Small intestine (tissue), 7 donors: ENCODE results near the gene CMPK2. TPM values are rescaled to one million over a fixed set of nuclear protein-coding genes. Genes with fewer than 3 reads are reported as not detected.
A peak's percentile ranks its signal among the peaks of the same experiment; 100 is the strongest.

Source experiments
- DNase-seq, 2 donors: peaks; one replicate each; pipeline versions ENCODE4 v3.0.0 to v3.0.0-alpha.2; 2013
- FAIRE-seq: peaks from 2 replicates; lab custom pipeline; 2012; peaks lifted over from hg19 to GRCh38; lab: Jason Lieb, UNC
- H3K27ac ChIP-seq, 3 donors: one replicate each; pipeline ENCODE4 v1.5.1; 2013; ENCODE audit warnings: low read length in 2 of 3, mild to moderate bottlenecking in 2 of 3, control low read depth in 1 of 3, inconsistent platforms in 1 of 3, low read depth in 1 of 3, moderate library complexity in 1 of 3
- H3K27me3 ChIP-seq, 3 donors: one replicate each; pipeline ENCODE4 v1.6.1; 2013; ENCODE audit warnings: low read length in 3 of 3, inconsistent platforms in 1 of 3; ENCODE audit not compliant: control insufficient read depth in 3 of 3, insufficient read depth in 3 of 3
- H3K36me3 ChIP-seq, 3 donors: one replicate each; pipeline ENCODE4 v1.6.1; 2013; ENCODE audit warnings: low read length in 3 of 3, inconsistent platforms in 1 of 3, low read depth in 1 of 3, mild to moderate bottlenecking in 1 of 3, moderate library complexity in 1 of 3; ENCODE audit not compliant: control insufficient read depth in 3 of 3, insufficient read depth in 2 of 3
- H3K4me1 ChIP-seq, 3 donors: one replicate each; pipeline ENCODE4 v1.6.1; 2013; ENCODE audit warnings: low read length in 2 of 3, inconsistent platforms in 1 of 3, low read depth in 1 of 3, mild to moderate bottlenecking in 1 of 3, moderate library complexity in 1 of 3; ENCODE audit not compliant: control insufficient read depth in 3 of 3, insufficient read depth in 2 of 3
- H3K4me3 ChIP-seq, 3 donors: one replicate each; pipeline ENCODE4 v1.5.1; 2013; ENCODE audit warnings: low read length in 3 of 3, control low read depth in 1 of 3, inconsistent platforms in 1 of 3, low read depth in 1 of 3, mild to moderate bottlenecking in 1 of 3, moderate library complexity in 1 of 3
- H3K9me3 ChIP-seq, 2 donors: one replicate each; pipeline ENCODE4 v1.6.1; 2013; ENCODE audit warnings: low read depth in 1 of 2, low read length in 1 of 2; ENCODE audit not compliant: control insufficient read depth in 2 of 2, insufficient read depth in 1 of 2
- WGBS, 3 donors: extraction: QIAGEN DNeasy Blood & Tissue Kit; methylation state at CpG; one replicate each; pipeline ENCODE4 v1.1.7; 2013; 5-methylcytosine and 5-hydroxymethylcytosine counted together
- polyA plus RNA-seq, 4 donors: library from polyadenylated mRNA; stranded (reverse) in 3 of 4; unstranded in 1 of 4; fragments of 200-250 nt in 3 of 4; fragments of 120-200 nt in 1 of 4; gene quantifications; one replicate each; pipeline versions ENCODE4 v1.2.1 to v1.2.3, GENCODE V29; 2013
- donor health status: healthy with polysubstance abuse.
- donor health status: control.
- donor health status: control.
- donor health status: Bipolar disorder and iron deficiency.
- donor health status: healthy.

The CMPK2 gene
- polyA plus RNA-seq, 4 donors, result 5.5 to 11.0 (median 9.5) TPM

DNA sequence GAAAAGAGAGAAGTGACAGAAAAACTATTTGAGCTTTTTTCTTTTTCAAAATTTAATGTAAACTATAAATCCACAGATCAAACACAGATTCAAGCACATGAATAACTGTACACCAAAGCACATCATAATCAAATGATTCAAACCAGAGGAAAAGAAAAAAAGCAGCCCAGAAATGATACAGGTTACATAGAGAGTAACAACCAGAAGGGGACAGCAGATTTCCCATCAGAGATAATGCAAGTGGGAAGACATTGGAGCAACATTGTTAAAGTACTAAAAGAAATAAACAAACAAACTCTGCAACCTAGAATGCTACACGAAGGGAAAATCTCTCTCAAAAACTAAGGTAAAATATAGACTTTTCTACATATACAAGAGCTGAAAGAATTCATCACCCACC, 34.5 kb downstream of the CMPK2 start:
- Histone ChIP-seq H3K9me3 (peaks cover 0 to 9% of the 10 kb centered on the region in 2 donors), H3K27ac (no peak overlapping the region), H3K36me3 (no peaks in the 10 kb centered on the region), H3K4me3 (no peak overlapping the region), H3K4me1 (no peaks in the 10 kb centered on the region), H3K27me3 (no peaks in the 10 kb centered on the region)
- FAIRE-seq, result no peak
- DNase-seq, result no peak
- 71 to 74% (median 73%) methylated on average over 1 of the region's 1 CpG for WGBS, 3 donors

- FAIRE-seq (no peak), DNase-seq (peak; percentile 10 to 23)
- H3K36me3 ChIP-seq, result no peaks in the 10 kb centered on the region
- H3K27ac ChIP-seq, result no peak overlapping the region
- H3K4me1 ChIP-seq, result no peaks in the 10 kb centered on the region
- no peaks in the 10 kb centered on the region for H3K27me3 ChIP-seq
- WGBS, 3 donors, result 9 to 21% (median 18%) methylated on average over 2 of the region's 2 CpGs
- peaks cover 0 to 7% of the 10 kb centered on the region in 2 donors for H3K9me3 ChIP-seq
- H3K4me3 ChIP-seq, result no peak overlapping the region
These were observed 37.5 kb downstream of the CMPK2 start for GRCh38 chr2:6828299-6828584.

GRCh38 chr2:6827566-6828298, 38.0 kb downstream of the CMPK2 start:
- FAIRE-seq (no peak), DNase-seq (no peak)
- no peaks in the 10 kb centered on the region for H3K27me3 ChIP-seq
- H3K4me3 ChIP-seq, result no peak overlapping the region
- H3K9me3 ChIP-seq, result peaks cover 0 to 6% of the 10 kb centered on the region in 2 donors
- H3K27ac ChIP-seq, result no peak overlapping the region
- WGBS, 3 donors, result 63 to 86% (median 84%) methylated on average over 5 of the region's 5 CpGs
- no peaks in the 10 kb centered on the region for H3K4me1 ChIP-seq
- no peaks in the 10 kb centered on the region for H3K36me3 ChIP-seq

DNA sequence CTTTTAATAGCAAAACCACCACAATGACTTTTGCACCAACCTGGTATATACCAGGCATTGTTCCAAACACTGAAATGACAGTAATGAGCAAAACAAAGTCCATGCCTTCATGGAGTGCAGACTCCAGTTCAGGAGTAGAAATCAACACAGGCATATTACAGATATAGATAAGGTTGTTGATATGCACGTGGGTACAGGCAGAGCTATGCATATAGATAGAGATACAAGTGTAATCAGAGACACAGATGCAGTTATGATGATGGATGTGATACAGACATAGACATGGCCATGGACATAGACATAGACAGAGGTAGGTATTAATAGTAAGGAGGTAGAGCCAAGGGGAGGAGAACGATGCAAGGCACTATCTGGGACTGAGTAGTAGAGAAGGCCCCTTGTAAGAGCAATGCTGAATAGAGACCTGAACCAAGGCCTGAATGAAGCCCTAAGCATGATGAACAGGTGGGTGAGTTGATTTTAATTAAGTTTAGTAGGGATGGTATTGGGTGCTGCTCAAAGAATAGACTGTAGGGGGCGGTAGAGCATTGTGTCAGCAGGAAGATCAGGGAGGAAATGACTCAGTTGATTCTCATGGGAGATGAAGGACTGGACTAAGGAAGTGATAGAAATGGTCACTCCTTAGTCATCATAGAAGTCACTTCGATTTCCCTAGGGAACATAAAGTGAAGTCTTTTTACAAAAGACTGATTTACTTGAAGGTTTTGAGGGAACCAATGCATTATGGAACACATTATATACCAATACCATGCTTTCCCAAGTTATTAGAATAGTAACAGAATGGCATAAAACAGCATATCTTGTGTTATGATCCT, 39.4 kb downstream of the CMPK2 start:
- no peaks in the 10 kb centered on the region for H3K4me1 ChIP-seq
- no peak overlapping the region for H3K4me3 ChIP-seq
- WGBS, 3 donors, result 28 to 55% (median 39%) methylated on average over 4 of the region's 4 CpGs
- no peaks in the 10 kb centered on the region for H3K36me3 ChIP-seq
- peaks cover 0 to 6% of the 10 kb centered on the region in 2 donors for H3K9me3 ChIP-seq
- DNase-seq, result peak; percentile 51 to 59
- no peak for FAIRE-seq
- H3K27me3 ChIP-seq, result no peaks in the 10 kb centered on the region
- no peak overlapping the region for H3K27ac ChIP-seq

DNA sequence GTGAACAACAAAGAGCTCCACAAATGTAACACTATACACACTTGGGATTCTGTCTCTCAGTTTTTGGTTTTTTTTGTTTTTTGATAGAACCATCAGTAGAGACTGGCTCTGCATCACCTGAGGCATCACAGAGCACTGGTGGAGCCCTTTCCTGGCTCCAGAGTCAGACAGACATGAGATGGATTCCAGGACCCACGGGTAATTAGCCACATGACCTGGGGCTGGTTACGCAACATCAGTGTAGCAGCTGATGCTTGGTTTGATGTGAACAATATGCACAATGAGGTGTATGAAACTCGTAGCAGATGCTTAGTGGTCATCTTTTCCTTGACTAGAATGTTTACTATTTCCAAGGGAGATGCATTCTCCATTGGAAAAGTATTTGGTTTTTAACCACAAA, 40.7 kb downstream of the CMPK2 start:
- WGBS, 3 donors, result 38 to 64% (median 41%) methylated on average over 3 of the region's 3 CpGs
- Histone ChIP-seq H3K9me3 (no peaks in the 10 kb centered on the region), H3K4me1 (no peaks in the 10 kb centered on the region), H3K36me3 (no peaks in the 10 kb centered on the region), H3K27me3 (no peaks in the 10 kb centered on the region), H3K27ac (no peak overlapping the region), H3K4me3 (no peak overlapping the region)
- FAIRE-seq (no peak), DNase-seq (peak; percentile 4 to 37)

DNA sequence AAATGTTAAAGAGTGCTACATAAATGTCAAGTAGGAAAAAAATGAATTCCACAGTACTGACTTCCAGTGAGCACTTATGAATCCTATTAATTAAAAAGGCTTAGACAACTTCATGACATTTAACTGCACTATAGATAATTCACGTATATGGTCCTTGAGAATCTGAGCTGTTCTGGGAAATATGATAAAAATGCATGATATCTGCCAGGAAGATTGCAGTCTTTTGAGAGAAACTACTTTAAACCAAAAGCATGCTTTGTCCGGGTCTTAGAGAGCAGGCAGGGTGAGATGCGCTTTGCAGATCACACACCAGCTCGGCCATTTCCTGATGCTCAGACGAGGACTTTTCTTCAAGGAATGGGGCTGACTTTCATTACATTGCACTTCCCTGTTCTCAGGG, 42.6 kb downstream of the CMPK2 start:
- Histone ChIP-seq H3K9me3 (no peaks in the 10 kb centered on the region), H3K36me3 (no peaks in the 10 kb centered on the region), H3K4me1 (no peaks in the 10 kb centered on the region), H3K4me3 (no peak overlapping the region), H3K27ac (no peak overlapping the region), H3K27me3 (no peaks in the 10 kb centered on the region)
- no peak for FAIRE-seq
- DNase-seq, result no peak
- 55 to 59% (median 56%) methylated on average over 5 of the region's 5 CpGs for WGBS, 3 donors

DNA sequence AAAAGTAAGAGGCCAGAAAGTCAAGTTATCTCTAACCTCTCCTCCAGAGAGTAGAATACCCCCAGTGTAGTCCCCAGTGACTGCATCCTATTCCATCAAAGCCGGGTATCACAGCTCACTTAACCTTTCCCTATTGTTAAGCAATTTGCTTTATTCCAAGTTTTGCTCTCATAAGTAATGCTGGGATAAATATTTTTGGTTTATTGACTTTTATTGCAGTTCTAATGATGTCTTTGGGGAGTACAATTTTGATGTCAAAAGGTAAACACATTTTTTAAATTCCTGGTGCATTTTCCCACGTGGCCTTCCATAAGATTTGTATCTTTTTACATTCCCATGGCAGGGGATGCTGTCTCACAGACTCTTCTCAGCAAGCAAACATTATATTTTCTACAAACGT, 43.3 kb downstream of the CMPK2 start:
- no peaks in the 10 kb centered on the region for H3K4me1 ChIP-seq
- no peak overlapping the region for H3K27ac ChIP-seq
- FAIRE-seq (no peak), DNase-seq (no peak)
- H3K27me3 ChIP-seq, result no peaks in the 10 kb centered on the region
- H3K4me3 ChIP-seq, result no peak overlapping the region
- H3K9me3 ChIP-seq, result no peaks in the 10 kb centered on the region
- H3K36me3 ChIP-seq, result no peaks in the 10 kb centered on the region
- WGBS, 3 donors, result 46 to 48% (median 46%) methylated on average over 3 of the region's 3 CpGs

DNA sequence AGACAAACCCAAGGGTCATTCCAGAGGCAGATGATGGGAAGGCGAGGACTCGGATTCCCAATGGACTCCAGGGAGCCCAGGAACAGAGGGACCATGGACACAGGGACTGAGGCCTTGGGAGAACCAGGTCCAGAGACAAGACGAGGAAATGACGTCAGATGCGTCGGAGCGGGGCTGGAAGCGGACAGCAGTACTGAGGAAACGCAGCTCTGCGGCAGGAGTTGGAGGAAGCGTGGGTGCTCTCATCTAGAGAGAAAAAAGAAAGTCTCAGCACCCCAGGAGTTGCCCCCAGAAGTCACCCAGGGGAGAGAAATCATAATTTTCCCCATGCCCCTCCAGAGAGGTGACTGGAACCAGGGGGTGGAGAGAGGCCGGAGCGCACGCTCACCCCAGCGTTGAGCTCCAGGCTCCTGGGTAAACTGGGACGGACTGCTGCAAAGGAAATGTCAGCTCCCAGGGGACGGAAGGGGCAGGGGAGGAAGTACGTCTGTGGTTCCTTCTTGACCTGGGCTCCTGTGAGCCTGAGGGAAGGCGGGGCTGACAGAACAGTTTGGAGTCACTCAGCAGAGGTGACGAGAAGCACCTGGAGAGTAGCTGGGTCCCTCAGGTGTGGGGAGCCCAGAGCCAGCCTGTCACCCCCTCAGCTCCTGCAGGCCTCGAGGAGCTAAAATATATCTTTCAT, 44.7 kb downstream of the CMPK2 start:
- FAIRE-seq, result no peak

More for the DNA sequence above, 44.7 kb downstream of the CMPK2 start:
- H3K4me3 ChIP-seq, result no peak overlapping the region
- WGBS, 3 donors, result 89 to 90% (median 90%) methylated on average over 21 of the region's 21 CpGs
- H3K27me3 ChIP-seq, result no peaks in the 10 kb centered on the region
- no peak overlapping the region for H3K27ac ChIP-seq
- no peaks in the 10 kb centered on the region for H3K9me3 ChIP-seq
- DNase-seq, result no peak
- no peaks in the 10 kb centered on the region for H3K36me3 ChIP-seq
- no peaks in the 10 kb centered on the region for H3K4me1 ChIP-seq
